ENCODE results near the gene AGAP1.

AGAP1 gene

DNA sequence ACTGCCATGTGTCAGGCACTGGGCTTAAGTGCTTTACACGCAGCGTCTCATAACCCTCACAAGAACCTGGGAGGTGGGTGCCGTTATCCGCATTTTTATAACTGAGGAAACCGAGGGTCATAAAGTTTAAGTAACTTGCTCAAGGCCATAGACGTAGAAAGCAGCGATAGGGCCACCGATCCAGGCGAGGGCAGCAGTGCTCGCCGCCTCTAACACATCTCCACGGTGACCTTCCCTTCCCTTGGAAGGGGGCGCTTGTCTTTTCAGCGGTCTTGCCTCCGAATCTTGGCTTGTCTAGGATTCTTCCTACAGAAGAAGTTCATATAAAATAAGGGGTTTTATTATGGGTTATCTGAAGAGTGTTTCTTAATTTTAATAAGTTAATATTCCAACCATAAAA is 487.8 kb downstream of the AGAP1 start:
- DNase-seq: no peak

DNA sequence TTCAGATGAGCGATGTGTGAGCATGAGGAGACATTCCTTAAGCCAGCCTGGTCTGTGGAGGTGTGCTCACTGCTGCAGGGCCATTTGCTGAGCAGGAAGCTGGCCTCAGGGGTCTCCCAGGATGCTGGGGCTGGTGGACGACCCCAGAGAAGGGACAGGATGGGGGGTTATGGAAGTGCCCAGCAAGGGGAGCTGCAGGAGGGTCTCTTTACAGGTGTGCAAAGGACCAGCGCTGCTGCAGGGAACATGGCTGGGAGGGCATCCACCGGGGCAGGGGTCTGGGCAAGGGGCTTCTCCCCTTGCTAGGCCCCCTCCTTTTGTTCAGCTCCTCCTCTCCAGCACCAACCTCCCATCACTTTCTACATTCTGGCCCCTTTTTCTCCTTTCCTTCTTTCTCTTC is 489.2 kb downstream of the AGAP1 start:
- no peak for DNase-seq

DNA sequence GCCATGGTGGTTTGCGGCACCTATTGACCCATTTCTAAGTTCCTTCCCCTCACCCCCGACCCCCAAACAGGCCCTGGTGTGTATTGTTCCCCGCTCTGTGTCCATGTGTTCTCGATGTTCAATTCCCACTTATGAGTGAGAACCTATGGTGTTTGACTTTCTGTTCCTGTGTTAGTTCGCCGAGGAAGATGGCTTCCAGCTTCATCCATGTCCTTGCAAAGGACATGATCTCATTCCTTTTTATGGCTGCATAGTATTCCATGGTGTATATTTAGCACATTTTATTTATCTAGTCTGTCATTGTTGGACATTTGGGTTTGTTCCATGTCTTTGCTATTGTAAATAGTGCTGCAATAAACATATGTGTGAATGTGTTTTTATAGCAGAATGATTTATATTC is 490.7 kb downstream of the AGAP1 start:
- DNase-seq: no peak

DNA sequence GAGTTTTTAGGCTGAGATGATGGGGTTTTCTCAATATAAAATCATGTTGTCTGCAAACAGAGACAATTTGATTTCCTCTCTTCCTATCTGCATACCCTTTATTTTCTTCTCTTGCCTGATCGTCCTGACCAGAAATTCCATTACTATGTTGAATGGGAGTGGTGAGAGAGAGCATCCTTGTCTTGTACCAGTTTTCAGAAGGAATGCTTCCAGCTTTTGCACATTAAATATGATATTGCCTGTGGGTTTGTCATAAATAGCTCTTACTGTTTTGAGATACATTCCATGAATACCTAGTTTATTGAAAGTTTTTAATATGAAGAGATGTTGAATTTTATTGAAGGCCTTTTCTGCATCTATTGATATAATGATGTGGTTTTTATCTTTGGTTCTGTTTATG is 492.5 kb downstream of the AGAP1 start:
- no peak for DNase-seq

DNA sequence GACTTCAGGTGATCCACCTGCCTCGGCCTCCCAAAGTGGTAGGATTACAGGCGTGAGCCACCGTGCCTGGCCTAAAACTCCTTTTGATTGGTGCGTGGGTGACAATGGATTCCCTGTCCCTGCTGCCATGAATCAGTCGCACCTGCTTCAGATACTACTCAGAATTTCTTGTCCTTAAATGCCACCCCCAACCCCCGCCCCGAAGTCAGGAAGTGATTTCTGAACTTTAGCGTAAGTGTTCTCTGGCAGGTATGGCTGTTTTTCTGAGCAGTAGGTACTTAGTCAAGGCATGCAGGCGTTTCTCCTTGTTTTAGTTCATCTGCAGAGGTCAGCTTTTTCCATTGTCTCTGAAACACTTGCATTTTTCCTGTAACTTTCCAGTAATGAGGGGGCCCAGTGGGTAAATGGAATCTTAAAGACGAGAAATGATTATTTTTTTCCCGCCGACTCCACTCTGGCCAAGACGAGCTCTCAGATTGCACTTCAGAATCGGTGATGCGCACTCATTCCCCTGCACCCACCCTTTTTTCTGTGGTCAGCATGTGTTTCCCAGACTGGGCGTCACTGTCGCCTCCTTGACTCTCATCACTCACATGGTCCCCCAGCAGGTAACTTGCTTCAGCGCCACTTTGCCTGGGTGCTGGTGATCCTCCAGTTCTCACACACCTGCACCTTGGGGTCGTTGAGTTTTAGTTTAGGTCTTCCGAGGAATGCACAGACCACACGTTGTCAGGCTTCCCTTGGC is 494.6 kb downstream of the AGAP1 start:
- no peak for DNase-seq

DNA sequence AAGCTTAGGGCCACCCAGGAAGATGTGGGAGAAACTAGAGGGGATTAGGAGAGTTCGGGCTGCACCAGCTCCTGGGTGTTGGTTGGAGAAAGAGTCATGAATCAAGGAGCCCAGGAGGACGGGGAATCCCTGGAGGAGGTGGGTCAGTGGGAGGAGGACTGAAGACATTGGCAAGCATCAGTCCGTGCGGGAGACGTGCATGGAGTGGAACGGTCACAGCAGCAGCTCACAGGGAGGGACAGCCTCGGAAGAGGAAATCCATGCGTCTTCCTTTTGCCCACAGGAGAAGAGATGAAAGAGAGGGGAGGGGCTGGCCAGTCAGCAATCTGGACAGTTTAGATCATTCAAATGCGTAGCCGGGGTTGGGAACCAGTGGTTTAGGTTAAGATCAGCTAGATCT is 495.7 kb downstream of the AGAP1 start:
- DNase-seq: no peak

DNA sequence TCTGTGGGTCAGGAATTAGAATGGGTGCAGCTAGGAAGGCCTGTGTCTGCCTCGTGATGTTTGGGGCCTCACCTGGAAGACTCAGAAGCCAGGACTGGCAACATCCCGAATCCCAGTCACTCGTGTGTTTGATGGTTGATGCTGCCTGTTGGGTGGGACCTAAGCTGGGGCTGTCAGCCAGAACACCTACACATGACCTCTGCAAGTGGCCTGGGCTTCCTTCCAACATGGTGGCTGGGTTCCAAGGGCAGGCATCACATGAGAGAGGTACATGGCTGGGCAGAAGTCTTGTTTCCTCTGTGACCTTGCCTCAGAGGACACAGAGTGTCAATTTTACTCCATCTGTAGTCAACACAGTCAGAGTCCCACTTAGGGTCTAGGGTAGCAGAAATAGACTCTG is 496.5 kb downstream of the AGAP1 start:
- no peak for DNase-seq

DNA sequence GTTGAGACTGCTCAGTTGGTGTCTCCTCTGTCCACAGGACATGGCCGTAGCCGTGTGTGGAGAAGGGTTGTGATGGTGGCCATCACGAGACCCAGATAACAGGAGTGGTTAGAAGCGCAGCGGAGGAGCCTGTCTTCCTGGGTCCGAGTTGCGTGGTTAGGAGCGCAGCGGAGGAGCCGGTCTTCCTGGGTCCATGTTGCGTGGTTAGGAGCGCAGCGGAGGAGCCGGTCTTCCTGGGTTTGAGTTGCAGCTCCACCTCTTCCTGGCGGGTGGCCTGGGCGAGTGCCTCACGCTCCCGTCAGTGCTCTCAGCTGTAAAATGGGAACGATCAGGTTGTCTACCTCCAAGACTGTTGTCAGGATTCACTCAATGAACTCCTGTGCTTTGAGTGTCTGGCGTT is 498.2 kb downstream of the AGAP1 start:
- DNase-seq: no peak

DNA sequence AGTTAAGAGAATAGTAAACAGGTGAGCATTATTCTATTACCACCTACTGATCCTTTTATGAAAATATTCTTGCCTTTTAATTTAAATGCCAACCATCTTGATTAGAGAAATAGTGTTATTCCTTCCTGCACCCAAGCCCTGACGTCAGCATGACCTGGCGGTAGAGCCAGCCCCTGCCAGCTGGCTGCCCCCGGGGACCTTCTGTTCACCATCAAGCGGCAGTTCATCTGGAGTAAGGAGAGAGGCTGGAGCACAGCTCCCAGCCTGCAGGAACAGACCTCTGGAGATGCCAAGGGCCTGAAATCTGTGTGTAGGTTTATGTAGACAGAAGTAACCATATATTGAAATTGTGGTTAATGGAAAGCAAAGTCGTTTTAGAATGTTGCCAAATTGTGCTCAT is 502.6 kb downstream of the AGAP1 start:
- DNase-seq: no peak

DNA sequence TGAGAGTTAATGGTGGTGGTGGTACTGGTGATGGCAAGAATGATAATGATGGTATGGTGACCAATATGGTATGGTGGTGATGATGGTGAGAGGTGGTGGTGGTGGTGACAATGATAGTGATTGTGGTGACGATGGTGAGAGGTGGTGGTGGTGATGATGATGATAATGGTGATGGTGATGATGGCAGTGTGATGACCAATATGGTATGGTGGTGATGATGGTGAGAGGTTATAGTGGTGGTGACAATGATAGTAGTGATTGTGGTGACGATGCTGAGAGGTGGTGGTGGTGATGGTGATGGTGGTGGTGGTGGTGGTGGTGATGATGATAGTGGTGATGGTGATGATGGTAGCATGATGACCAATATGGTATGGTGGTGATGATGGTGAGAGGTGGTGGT is 505.2 kb downstream of the AGAP1 start:
- no peak for DNase-seq

DNA sequence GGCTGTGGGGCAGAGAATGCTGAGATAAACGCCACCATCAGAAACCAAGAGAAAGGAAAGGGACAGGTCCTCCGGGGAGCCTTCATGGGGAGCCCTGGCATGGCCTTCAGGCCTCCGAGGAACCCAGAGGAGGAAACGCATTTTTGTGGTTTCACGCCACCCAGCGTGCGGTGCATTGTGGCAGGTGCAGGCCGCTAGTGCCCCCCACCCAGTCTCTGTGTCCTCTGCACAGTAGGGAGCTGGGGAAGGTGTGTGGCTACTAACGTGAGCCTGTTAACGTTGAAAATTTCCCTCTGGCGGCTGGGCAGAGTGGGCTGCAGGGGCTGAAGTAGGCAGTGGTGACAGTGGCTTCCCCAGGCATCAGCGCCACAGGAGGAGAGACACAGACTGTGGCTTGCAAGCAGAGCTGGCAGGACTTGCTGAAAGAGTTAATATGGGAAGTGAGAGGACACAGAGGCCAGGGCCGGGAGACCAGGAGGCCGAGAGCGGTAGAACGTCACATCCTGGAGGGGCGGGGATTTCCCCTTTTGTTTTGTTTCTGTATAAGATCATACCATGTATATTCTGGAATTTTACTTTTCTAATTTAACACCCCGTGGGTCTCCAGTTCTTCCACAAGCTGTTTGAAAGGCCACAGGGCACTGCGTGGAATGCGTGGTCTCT is 507.5 kb downstream of the AGAP1 start:
- no peak for DNase-seq

DNA sequence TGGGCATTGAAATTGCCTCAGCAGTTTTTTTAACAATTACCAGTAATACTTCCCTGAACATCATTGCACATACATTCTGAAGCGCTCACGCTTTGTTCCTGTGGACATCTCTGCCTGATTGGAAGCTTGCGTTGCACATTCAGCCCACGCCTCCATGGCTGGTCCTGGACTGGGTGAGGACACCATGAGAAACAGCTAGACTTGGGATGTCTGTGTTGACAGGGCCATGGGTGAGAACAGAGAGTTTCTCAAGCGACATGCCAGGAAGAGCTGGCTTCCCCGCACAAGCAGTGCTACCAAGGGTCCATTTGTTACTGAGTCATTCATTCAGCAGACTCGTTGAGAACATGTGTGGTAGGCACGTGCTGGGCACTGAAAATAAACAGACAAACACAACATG is 508.0 kb downstream of the AGAP1 start:
- DNase-seq: no peak

DNA sequence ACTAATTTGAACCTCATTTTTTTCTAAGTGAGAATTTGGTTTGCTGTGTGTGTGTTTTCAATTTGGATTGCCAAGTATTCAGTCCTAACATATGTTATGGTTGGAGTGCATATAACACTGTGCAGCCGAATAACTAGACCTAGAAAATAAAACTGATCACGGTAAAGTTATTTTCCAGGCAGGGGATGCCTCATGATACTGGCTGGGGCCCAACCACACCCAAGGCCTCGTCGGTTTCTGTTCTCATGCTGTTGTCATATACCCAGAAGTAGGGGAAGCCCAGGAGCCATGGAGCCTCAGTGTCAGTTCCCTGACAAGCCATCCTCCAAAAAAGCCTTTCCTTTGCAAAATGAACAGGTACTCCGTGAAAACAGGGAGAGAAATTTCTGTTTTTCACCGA is 514.2 kb downstream of the AGAP1 start:
- DNase-seq: no peak

DNA sequence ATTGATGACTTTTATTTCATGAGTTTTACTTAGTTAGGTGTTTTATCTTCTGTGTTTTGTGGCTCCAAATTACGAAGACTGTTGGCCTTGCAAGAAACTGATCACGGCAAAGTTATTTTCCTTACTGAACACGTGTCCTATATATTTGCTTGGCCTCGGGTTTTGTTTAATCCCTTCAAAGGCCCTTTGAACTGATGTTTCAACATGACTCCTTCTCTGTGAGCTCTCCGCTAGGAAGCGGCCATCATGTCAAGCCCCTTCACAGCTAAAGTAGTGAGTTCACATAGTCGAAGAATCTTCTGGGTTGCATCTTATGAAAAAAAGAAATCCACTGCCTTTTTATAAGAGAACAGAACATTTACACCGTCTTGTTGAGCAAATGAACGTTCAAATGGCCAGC is 515.0 kb downstream of the AGAP1 start:
- DNase-seq: no peak

DNA sequence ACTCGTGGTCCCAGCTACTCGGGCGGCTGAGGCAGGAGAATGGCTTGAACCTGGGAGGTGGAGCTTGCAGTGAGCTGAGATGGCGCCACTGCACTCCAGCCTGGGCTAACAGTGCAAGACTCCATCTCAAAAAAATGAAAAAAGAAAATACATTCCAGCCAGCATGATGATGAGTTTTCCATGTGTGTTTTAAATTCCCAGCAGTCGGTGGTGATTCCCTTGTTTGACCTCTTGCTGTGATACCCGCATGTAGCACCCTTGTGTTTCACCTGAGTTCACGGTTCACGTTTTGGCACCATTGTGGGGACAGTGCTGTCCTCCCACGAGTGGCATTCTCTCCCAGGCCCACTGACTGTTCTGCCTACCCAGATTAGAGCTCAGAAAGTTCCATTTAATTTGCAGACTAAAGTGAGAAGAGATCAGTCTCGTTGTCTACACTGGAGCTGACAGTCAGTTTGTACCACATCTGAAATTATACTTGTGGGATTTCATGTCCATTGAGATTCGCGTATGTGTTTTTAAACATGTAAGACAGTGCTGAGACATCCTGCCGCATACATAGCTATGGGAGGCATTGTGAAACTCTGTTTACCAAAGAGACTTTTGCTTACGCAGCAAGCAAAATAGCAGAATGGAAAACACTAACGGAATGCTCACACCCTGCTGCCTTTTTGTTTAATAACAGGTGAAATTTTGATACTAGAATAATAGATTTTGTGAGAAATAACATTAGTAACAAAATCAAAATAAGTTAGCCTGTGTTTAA is 517.3 kb downstream of the AGAP1 start:
- no peak for DNase-seq

DNA sequence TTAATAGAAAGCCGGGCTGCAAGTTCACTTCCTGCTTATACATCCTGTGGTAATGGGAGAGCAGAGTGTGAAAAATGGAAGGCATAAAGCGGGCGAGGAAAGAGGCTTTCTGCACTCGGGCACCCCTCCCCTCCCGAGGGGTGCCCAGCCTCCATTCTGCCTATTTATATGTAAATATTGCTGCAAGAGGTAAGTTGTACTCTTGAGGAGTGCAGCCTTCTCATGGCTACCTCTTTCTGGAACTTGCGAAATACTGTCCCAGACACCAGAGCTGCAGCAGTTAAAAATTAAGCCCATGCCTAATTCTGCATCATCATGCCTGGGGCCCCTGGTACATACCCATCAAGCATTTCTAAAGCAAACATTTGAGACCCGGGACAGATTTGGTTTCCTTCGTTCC is 518.3 kb downstream of the AGAP1 start:
- no peak for DNase-seq

DNA sequence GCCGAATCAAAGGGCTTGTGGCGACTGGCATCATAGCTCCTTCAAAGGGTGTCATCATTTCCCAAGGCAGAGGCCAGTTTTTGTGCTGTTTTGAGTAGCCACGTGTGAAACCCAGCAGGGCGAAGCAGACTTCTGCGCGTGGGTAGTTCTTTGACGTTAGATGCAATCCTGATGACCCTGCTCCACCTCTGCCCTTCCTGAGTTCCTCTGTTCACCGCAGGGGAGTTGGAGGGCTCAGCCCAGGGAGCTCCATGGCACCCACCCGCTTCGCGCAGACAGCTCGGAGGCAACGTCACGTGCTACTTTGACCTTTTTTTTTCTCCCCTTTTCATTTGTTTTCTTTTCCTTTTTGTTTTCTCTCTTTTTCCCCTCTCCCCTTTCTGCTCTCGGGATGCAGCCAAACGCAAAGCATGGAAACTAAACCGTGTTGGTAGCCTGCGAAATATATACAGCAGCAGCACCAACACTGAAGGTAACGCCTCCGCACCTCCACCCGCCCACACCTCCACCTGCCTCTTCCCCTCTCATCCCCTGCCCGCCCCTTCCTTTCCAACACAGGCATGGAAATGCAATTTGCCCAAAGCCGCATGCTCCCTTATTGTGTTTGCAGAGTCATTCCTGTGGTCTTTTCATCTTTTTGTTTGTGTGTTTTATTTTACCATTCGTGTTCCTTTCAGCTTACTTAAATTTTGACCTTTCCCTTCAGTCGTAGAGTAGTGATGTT is 520.7 kb downstream of the AGAP1 start:
- DNase-seq: no peak

DNA sequence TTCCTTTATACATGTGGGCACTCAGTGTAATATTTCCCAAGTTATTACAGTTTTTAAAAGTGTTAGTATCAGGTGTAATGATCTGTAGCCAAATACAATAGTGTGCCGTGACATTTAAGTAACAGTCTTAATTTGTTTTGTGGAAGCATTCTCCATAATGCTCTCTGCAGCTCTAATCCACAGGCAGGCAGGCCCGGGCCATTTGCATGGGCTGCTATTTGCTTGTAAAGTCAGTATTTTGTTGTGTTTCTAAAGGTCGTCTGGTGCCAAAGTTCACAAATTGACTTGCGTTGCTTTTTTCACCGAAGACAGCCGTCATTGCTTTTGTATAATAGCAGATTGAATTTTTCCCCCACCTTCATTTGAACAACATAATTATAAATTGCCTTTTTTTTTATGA is 521.3 kb downstream of the AGAP1 start:
- no peak for DNase-seq

DNA sequence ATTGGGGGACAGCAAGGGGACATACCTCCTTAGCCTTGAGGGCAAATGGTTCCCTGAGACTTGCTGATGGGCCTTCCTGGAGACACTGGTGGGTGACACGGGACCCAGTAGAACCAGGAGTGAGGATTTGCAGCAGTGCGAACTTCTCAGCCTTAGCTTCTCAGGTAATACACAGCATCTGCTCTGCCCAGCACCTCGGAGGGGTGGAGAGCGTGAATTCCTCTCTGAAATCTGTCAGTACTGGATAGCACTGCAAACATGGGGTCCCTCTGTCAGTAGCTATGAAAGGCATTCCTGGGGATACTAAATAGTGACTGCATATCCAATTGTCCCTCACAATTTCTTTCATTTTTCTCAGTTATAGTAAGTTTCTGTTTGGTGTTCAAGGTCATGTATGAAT is 522.7 kb downstream of the AGAP1 start:
- DNase-seq: no peak

DNA sequence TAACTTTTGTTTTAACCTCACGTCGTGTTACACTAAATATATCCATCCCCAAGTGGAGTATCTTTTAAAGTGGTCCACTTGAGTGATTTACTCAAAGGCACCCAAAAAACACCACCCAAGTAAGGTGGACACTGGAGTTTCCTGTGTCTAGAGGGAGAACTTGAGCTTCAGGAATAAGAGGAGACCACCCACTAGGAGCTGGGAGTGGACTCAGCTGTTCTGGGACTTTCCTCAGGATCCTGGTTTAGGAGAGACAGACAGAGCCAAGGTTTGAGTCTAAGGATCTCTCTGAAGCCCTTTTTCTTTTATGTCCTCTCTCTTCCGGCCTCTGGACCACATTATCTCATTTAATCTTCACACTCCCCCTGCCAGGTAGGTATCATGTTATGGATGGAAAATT is 523.6 kb downstream of the AGAP1 start:
- DNase-seq: no peak

DNA sequence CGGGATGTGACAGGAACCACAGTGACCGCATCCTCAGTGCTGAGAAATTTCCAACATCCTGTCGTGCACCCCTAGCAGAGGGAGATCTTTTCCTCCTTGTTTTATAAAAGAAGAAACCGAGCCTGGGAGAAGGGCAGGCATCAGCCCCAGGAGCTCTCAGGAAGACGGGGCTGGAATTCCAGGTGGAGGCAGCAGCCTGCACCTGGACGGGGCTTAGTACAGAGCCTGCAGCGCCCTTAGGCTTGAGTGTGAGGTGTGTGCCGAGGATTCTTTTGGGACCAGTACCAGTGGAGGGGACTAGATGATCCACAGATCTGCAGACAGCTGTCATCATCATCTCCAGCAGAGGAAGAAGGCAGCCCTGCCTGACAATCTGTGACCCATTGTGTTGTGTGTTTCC is 525.6 kb downstream of the AGAP1 start:
- no peak for DNase-seq

DNA sequence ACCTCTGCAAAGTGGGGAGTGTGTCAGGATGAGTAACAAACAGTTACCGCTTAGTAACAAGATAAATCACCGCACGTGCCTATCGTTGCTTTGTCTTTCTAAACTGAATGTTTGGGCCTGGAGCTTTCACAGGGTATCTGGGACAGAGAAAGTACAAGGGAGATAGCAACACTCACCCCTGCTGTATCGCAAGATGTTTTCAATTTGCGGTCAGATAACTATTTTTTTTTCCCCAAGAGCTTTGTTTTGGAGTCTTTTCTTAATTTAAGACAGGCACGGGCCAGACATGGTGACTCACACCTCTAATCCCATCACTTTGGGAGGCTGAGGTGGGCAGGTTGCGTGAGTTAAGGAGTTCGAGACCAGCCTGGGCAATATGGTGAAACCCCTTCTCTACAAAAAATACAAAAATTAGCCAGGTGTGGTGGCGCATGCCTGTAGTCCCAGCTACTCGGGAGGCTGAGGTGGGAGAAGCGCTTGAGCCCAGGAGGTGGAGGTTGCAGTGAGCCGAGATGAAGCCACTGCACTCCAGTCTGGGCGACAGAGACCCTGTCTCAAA is 527.7 kb downstream of the AGAP1 start:
- no peak for DNase-seq

DNA sequence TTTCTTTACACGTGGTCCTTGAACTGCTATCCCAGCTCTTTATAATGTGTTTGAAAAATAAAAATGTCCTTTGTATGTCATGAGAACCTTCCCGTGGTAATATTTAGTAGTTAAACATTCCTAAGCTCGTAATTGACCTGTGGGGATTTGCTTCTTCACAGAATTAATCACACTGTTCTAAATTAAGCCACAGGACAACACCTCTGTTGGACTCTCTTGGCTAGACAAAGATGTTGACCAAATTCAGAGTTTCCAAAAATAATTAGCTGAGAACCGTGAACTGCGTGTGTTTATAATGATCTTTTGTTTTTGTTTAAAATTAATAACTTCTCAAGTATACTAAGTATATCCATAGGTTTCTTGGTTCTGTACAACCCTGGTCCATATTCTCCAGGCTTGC is 528.3 kb downstream of the AGAP1 start:
- no peak for DNase-seq

Measured in CD4-positive, alpha-beta T cell treated with Interleukin-6 for 4 hours (primary cell).